HG03095 (cell line): Measurements from ENCODE around the gene PTPN3.

ENCODE experiments used
- ATAC-seq: cut with Tn5 transposase; IDR thresholded peaks from one replicate; pipeline ENCODE4 v1.9.1; 2021; ENCODE audit warnings: moderate library complexity; ENCODE audit not compliant: unreplicated experiment

The PTPN3 gene

DNA sequence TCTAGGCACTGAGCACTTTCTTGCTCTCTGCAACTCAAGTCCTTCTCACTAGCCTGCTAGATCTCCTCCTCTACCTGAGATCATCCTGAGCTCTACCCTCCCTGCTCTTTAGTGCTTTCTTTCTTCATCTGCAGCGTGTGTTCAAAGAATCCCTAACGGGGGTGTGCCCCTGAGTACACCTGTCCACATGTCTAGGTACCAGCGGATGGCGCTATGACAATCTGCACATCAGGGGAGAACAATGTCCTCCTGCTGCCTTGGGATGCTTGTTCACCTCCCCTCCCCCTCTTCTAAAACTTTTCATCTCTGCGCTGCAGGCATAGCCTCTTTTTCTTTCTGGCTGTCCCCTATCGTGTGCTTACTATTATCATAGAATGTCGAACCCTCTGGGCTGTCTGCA, 42.7 kb downstream of the PTPN3 start:
- no peak for ATAC-seq

DNA sequence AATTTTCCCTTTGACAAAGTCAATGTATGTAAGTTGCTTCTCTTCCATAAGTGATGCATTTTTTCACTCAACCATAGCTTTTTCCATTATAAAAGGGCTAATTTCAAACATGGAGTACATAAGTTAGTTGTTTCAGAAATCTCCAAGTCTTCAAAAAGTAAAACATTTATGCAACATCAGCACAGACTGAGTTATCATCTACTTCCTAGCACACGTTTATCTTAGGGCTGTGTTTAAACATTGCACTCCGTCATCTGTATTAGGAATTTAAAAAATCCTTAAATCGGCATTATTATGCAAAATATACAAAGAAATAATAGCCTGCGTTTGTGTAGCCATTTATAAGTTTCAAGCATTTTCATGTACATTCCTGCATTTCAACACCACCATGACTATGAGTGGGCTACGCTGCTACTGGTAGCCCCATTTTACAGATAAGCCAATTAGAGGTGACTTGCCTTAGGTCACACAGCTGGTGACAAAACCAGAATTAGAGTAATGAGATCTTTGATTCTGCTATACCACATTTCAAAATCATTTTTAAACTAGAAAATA, 43.4 kb downstream of the PTPN3 start:
- ATAC-seq: no peak

DNA sequence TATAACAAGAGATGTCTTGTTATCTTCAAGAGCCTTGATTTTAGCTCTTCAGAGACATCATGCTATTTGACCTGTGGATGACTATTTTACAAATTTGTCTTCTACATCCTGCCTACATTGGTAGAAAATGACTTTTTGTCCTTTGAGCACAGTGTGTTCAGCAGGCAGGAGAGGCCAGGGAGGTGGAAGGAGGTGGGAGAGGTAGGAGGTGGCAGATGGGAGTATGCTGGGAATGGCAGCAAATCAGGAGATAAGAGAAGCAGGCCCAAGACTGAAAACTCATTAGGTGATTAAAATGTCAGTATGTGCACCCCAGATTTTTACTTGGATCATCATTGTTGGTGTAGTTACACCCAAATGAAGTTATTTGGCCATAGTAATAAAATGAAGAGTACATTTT, 44.1 kb downstream of the PTPN3 start:
- no peak for ATAC-seq

DNA sequence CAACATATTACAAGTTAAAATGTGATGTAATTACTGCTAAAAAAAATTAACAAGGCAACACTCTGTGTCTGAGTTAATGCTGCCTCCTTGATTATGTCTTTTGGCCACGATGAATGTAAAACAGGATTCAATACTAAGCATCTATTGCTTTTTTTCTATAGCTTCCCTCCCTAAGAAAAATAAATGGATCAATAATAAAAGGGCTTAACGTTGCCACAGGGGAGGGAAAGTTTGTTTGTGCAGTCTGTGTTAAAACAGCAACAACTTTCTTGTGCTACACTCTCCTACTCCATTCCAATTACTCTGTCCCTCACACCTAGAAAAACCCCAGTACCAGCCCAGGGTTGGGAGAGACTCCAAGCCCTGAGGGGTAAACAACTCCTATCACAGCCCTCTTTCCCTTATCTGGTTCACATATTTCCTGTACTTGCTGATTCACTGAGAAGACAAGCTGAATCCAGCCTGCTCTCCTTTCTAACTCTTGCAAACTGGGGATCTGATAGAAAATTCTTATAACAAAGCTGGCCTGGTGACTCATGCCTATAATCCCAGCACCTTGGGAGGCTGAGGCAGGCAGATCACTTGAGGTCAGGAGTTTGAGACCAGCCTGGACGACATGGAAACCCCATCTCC, 44.8 kb downstream of the PTPN3 start:
- no peak for ATAC-seq

DNA sequence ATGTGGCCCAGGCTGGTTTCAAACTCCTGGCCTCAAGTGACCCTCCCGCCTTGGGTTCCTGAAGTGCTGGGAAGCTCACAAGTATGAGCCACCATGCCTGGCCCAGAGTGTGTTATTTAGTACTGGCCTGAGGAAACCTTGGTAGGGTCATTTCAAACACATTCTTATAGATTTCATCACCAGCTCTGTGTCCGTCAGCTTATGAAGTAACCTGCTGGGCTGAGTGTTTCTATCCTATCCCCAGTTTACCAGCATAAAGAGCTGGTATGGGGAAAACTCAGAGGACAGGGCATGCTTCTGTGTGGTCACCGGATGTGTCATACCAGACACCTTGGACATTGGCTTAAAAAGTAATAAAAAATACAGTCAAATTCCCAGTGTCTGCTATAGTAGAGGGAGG, 45.3 kb downstream of the PTPN3 start:
- ATAC-seq: no peak

DNA sequence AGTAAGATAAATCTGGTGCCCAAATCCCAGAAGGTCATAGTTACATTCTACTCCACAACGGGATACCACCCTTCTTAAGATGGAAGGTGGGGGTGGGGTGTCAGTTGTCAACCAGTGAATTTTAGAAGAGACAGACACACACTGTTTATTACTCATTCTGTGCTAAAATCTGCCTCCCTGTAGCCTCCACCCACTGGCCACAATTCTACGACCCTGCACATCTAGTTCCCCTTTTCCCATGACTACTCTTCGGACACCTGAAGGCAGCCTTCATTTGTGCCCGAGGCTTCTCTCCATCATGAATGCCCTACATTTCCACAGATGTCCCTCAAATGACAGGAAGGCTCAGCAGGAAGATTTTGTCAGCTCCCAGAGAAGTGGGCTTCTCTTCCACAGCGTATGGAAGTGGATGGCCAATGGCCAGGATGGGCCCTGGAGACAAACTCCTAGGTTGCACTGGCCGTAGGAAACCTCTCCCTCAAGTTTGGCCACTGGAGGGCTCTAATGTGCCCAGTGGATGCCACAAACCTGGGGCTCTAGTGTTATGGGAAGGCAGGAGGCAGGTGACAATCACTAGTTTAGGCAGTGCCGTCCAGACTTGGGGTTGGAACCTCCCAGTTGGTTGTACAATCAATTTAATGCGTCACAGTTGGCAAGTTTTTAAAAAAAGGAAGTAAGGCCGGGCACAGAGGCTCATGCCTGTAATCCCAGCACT, 46.6 kb downstream of the PTPN3 start:
- ATAC-seq: no peak

DNA sequence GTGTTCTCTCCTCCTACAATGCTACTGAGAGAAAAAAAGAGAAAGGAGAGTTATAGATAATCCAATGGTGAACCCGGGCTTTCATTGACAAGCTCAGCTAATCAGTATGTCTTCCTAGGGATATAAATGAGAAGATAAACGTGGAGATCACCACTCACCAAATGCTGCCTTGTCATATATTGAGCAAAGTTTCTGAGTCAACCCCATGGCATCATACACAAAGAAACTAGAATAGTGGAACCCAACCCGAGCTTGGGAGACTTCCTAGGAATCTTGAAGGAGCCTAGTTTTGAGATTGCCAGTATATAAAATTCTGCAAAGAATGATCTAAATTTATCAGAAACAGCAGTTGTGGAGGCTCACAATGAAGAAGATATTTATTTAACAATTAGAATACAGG, 47.8 kb downstream of the PTPN3 start:
- ATAC-seq: no peak

DNA sequence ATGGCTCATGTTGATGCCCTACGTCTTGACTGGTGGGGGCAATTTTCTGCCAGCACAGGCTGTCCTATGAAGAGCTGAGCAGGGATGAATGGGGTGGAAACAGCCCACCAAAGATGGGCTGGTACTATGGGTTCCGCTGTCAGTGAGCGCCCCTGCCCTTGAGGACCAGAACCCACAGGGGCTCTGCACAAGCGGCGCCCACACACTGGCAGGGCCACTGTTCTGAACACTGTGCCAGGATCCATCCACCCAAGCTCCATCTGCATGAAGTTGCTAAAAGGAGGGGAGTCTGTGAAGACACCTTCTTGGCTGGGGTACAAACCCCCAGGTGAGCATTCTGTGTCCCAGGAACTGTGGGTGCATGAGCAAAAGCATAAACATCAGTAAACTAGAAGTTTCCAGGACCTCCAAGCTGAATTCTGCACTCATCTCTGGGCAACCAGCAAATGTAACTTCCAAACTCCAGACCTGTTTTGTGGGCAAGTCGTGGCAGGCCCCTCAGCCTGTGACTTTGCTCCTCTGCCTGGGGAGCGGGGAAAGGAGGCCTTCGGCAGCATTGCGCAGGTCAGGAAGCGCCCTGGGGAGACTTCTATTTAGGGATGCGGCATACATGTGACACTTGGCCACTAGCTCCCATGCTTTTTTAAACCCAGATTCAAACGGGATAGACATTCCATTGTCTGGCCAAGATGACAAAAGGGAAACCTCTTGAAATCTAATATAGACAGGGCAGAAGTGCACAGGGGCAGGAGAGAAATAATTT, 48.9 kb downstream of the PTPN3 start:
- no peak for ATAC-seq

DNA sequence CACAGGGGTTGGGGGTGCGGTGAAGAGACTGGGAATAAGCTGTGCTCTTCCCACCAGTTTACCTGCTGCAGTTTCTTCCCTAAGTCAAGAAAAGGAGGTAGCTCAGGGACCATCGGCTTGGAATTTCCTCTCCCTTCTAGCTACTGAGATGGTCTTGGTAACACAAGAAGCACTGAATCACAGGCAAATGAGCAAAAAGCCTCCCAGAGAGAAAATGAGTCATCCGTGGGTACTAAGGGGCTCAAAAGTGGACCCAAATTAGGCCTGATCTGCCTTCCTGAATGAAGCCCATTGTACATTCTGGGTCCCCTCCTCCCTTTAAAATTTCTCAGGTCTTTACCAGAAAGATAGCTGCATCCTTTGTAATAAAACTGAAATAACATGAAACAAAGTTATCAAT, 49.9 kb downstream of the PTPN3 start:
- no peak for ATAC-seq

DNA sequence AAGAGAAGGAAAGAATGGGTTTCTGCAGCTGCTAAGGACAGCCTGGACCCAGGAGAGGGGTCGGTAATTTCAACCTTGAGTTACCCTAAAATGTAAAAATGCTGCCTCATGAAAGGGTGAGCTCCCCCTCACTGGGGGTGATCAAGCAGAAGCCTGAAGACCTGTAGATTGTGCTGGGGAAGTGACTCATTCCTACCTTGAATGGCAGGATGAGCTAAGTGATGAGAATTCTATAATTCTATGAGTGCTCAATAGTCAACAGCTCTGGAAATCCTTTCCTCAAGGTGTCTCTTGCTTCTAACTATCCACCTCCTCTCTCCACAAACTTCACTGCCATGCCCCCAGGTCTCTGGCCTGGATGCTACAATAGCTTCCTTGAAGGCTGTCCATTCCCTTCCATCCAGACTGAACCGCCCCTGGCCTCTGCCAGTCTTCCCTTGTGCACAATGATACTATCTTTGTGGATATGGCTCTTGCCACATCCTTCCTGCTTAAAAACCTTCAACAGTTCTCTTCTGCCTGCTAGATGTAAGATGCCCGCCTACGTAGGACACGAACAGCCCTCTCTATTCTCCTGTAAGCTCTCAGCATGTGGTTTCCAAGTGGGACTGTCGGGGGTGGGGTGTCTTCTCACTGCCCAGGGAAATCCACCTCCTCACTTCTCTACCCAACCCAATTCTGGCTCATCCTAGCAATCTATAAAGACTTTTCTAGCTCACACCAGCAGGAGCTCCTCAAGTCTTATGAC, 50.6 kb downstream of the PTPN3 start:
- ATAC-seq: no peak

DNA sequence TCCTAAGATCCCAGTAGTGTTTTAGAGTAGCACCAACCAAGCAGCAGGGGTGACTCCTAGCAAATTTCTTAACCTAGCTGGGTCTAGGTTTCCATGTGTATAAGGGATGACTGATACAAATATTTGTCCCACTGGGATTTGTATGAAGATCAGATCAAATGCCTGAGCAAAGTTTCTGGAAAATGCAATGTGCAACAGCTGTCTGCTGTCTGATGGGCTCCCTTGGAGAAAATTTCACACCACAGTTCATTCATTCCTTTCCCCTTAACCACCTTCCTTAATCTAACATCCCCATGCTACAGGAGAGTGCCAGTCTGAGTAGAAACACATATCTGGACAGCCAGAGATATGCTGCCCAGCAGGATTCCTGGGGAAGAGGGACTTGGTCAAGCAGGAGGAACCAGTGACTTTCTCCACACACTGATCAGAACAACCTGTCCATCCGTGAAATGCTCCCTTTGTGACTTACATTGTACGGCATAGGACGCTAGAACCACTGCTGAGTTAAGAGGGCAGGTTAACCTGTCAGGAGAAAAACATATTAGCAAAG, 53.3 kb downstream of the PTPN3 start:
- no peak for ATAC-seq

DNA sequence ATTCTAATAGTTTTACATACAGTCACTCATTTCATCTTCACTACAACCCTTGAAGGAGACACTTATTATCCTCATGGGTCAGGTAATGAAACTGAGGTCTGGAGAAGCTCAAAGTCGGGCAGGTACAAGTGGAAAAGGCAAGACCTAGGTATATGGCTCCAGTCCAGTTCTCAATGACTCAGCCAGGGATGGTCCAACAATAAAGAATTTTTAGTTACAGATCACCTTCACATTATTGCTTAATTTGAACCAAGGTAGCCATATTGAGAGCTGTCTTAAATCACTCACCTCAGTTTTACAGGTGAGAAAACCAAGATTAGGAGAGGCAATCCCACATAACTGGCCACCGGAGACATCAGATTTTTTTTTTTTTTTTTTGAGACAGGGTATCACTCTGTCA, 55.4 kb downstream of the PTPN3 start:
- ATAC-seq: no peak

DNA sequence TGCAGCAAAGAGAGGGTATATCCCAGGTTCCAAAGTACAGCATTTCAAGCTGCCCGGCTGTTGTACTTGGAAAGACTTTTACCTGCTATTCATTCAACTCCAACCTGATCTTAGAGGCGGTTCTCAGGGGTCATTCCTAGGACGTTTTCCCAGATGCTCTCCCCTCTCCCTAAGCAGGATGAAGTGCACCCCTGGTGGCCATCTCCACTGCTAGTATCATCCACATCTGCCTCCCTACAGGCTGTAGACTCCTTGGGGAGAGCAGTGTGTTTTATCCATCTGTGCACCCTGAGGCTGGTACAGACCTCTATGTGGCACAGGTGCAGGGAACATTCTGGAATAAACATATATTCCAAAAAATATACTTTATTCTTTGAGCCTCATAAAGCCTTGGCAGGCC, 56.8 kb downstream of the PTPN3 start:
- no peak for ATAC-seq

DNA sequence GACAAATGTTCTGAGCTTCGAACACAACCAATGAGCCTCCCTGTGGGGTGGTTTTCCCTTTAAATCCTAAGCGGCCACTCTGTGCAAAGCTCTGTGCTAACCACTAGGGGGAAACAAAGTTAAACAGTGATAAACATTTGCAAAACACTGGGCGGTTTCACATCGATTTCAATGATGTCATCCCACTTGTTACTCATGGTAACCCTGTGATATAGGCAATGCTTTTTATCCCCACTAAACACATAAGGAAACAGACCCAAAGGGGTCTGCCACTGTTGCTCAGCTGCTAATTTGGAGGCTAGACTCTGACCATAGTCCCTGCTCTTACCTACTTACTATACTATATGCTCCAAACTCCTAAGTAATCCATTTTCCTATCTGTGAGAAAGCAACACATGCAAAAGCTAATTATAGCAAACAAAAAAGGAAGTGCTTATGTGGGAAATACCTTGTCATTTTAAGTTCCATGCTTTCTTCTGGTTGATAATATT, 57.3 kb downstream of the PTPN3 start:
- ATAC-seq: peak; percentile 94

DNA sequence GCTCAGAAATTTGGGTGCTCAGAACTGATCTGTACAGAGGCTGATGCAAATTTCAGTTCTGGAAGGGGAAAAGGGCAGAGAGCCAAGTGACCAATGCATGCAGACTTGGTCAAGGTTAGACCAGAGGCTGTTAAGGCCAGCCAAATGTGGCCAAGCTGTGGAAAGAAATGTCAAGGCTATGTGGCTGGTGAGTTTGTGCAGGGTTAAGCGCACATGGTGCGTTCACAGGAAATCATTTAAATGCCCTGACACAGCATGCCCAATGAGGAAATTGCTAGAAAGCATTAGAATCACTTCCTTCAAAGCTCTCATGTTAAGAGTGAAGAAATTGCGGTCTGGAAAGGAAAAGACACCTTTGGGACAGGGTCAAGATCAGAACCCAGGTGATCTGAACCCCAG, 58.0 kb downstream of the PTPN3 start:
- ATAC-seq: no peak

DNA sequence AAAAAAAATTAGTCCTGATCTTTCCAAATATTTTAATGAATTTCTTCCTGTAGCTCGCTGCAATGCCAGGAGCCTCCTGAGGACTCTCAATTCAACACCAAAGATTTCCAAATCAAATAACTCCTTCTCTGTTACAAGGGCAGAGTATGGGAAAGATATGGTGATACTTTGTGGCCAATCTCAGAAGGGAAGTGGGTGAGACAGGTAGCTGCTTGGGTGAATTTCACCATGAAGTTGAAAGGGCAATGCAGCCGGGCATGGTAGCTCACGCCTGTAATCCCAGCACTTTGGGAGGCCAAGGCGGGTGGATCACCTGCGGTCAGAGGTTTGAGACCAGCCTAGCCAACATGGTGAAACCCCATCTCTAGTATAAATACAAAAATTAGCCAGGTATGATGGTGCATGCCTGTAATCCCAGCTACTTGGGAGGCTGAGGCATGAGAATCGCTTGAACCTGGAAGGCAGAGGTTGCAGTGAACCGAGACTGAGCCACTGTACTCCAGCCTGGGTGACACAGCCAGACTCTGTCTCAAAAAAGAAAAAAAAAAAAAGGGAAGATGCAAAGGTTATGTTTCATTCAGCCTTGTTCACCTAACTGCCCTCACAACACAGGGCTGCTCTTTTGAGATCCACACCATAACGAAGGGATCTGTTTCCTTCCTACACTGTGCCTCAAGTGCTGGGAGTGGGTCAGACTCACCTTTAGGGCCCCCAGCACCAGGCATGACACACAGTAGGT, 58.6 kb downstream of the PTPN3 start:
- no peak for ATAC-seq

DNA sequence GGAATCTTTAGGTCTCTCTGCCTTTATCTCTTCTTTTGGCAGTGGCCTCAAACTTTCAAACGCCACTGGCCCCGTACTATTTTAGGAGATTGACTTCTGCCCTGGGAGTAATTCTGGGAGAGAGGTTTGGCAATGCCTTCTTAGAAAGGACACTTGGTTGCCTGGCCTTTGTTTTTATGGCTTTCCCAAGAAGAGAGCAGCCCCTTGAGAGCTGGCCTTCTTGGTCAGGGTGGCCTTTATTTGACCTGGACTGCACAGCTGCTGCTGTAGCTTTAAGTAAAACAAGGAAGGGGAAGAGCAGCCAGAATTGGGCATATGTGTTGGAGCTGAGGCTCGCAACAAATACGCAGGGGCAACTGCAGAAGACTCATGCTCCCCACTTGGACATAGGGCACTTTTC, 60.8 kb downstream of the PTPN3 start:
- ATAC-seq: no peak

DNA sequence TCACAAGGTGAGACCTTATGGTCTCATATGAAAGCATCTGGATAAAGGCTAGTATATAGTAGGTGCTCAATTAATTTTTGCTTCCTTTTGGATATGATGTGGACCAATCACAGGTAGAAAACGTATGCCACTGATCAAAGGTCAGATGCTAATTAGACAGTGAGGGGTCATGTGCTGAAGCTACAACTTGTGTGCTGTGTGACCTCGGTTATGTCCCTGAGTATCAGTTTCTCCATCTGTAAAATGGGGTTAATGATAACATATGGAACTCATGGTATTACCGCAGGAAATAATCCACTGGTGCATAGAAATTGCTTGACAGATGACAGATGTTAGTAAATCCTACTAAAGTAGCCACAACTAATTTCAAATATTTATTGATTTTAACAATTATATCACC, 62.0 kb downstream of the PTPN3 start:
- ATAC-seq: no peak

DNA sequence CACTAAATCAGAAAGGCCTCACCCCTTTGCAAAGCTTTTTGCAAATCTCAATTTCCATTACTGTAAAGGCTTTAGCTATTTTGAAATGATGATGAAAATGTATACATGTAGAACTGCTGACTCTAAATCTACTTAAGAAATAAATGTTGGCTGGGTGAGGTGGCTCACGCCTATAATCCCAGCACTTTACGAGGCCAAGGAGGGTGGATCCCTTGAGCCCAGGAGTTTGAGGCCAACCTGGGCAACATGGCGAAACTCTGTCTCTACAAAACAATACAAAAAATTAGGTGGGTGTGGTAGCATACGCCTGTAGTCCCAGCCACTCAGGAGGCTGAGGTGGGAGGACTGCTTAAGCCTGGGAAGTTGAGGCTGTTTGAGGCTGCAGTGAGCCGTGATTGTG, 64.6 kb downstream of the PTPN3 start:
- no peak for ATAC-seq

DNA sequence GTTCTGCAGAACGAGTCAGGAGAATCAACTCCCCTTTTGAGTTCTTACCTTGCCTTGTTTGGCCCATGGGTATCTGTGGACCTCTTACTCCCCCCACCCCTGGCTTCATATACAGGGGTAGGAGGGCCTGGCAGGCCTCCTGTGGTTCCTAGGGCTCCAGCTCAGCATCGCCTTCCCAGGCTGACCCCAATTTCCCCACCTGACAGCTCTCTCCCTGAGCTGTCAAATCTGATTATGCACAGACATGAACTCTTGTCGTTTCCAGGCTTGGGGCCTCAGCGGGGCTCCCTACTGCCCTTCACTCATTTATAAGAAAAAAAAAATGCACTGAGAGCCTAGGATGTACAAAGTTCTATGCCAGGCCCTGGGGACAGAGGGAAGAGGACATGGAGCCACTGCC, 67.9 kb downstream of the PTPN3 start:
- ATAC-seq: no peak
